ENCODE results near the gene TRAF3IP3.
"Not testable (repeated sequence)": the region's sequence is repeated elsewhere in the genome, so short reads cannot be mapped to it uniquely, and the experiment has no call there.

The TRAF3IP3 gene

GRCh38 chr1:209769171-209769904 lies 13.5 kb downstream of the TRAF3IP3 start:
- DNase-seq: peak; percentile 68 to 70

GRCh38 chr1:209769971-209770370 lies 14.1 kb downstream of the TRAF3IP3 start:
- DNase-seq: no peak

GRCh38 chr1:209770636-209771415 lies 15.0 kb downstream of the TRAF3IP3 start:
- DNase-seq: no peak

GRCh38 chr1:209772126-209772525 lies 16.3 kb downstream of the TRAF3IP3 start:
- no peak for DNase-seq

GRCh38 chr1:209774592-209774991 lies 18.7 kb downstream of the TRAF3IP3 start:
- DNase-seq: no peak

GRCh38 chr1:209775678-209776077 lies 19.8 kb downstream of the TRAF3IP3 start:
- DNase-seq: no peak

- no peak for DNase-seq
These were observed 21.7 kb downstream of the TRAF3IP3 start for GRCh38 chr1:209777587-209777986.

GRCh38 chr1:209778102-209778501 lies 22.2 kb downstream of the TRAF3IP3 start:
- DNase-seq: no peak

GRCh38 chr1:209780268-209780667 lies 24.4 kb downstream of the TRAF3IP3 start:
- no peak for DNase-seq

GRCh38 chr1:209783386-209783785 lies 27.5 kb downstream of the TRAF3IP3 start:
- no peak for DNase-seq

GRCh38 chr1:209784265-209785169 lies 28.7 kb downstream of the TRAF3IP3 start, which contains the start of gene C1orf74:
Gene C1orf74 (minus strand): TSS chr1:209784559. CDS start chr1:209783634, 925 bp downstream.
- peak; percentile 99 to 100 for DNase-seq

GRCh38 chr1:209785592-209785991 lies 29.7 kb downstream of the TRAF3IP3 start:
- DNase-seq: no peak

GRCh38 chr1:209786146-209786545 lies 30.3 kb downstream of the TRAF3IP3 start:
- DNase-seq: no peak

- DNase-seq: no peak
These were observed 31.7 kb downstream of the TRAF3IP3 start for GRCh38 chr1:209787551-209787950.

- no peak for DNase-seq
These were observed 33.4 kb downstream of the TRAF3IP3 start for GRCh38 chr1:209789245-209789644.

GRCh38 chr1:209790286-209791193 lies 34.7 kb downstream of the TRAF3IP3 start:
- no peak for DNase-seq

GRCh38 chr1:209791920-209792319 lies 36.1 kb downstream of the TRAF3IP3 start:
- DNase-seq: no peak

GRCh38 chr1:209793711-209794110 lies 37.9 kb downstream of the TRAF3IP3 start:
- not testable (repeated sequence) for DNase-seq

- no peak for DNase-seq
These were observed 42.3 kb downstream of the TRAF3IP3 start for GRCh38 chr1:209797978-209798639.

GRCh38 chr1:209800984-209801834 lies 45.4 kb downstream of the TRAF3IP3 start:
- no peak for DNase-seq
